H9 (cell line): ENCODE data around the gene SULF2. TPM values are rescaled to one million over a fixed set of nuclear protein-coding genes. Genes with fewer than 3 reads are reported as not detected.
A peak's percentile ranks its signal among the peaks of the same experiment; 100 is the strongest.

ENCODE experiments used
- DNase-seq: peaks from one replicate; pipeline ENCODE4 v3.0.0-alpha.2; 2017
- H2AFZ ChIP-seq: one replicate; pipeline ENCODE4 v1.6.1; 2013; ENCODE audit warnings: mild to moderate bottlenecking, low read length, control low read depth, moderate library complexity
- H2AK5ac ChIP-seq: 2 replicates; pipeline ENCODE4 v1.6.1; 2013; ENCODE audit warnings: low read length, control low read depth, mixed read lengths; ENCODE audit not compliant: insufficient read length
- H2BK120ac ChIP-seq: one replicate; pipeline ENCODE4 v1.6.1; 2013; ENCODE audit warnings: low read depth, mild to moderate bottlenecking, low read length, control low read depth, inconsistent platforms; ENCODE audit not compliant: poor library complexity, severe bottlenecking
- H2BK12ac ChIP-seq: 2 replicates; pipeline ENCODE4 v1.6.1; 2013; ENCODE audit warnings: low read length, control low read depth, mixed read lengths, low read depth; ENCODE audit not compliant: insufficient read length
- H2BK15ac ChIP-seq: 2 replicates; pipeline ENCODE4 v1.6.1; 2013; ENCODE audit warnings: low read depth, low read length, control low read depth
- H2BK20ac ChIP-seq: one replicate; pipeline ENCODE4 v1.6.1; 2013; ENCODE audit warnings: low read depth, mild to moderate bottlenecking, low read length, control low read depth, inconsistent platforms; ENCODE audit not compliant: poor library complexity, severe bottlenecking
- H2BK5ac ChIP-seq: 2 replicates; pipeline ENCODE4 v1.6.1; 2013; ENCODE audit warnings: low read length, control low read depth, mixed read lengths; ENCODE audit not compliant: insufficient read length
- H3K14ac ChIP-seq: 2 replicates; pipeline ENCODE4 v1.6.1; 2013; ENCODE audit warnings: low read length, control low read depth; ENCODE audit not compliant: insufficient read depth
- H3K18ac ChIP-seq: 2 replicates; pipeline ENCODE4 v1.6.1; 2013; ENCODE audit warnings: low read depth, mild to moderate bottlenecking, mixed read lengths, low read length, control low read depth; ENCODE audit not compliant: insufficient read length
- H3K23ac ChIP-seq: 2 replicates; pipeline ENCODE4 v1.6.1; 2013; ENCODE audit warnings: low read length, control low read depth, mixed read lengths, low read depth; ENCODE audit not compliant: insufficient read length
- H3K23me2 ChIP-seq: 2 replicates; pipeline ENCODE4 v1.6.1; 2013; ENCODE audit warnings: low read depth, mild to moderate bottlenecking, mixed read lengths, low read length, control low read depth; ENCODE audit not compliant: insufficient read length, poor library complexity, severe bottlenecking
- H3K27ac ChIP-seq: 2 replicates; pipeline ENCODE4 v1.5.1; 2013; ENCODE audit warnings: low read length, control low read depth, mixed read lengths, low read depth; ENCODE audit not compliant: insufficient read length
- H3K27me3 ChIP-seq: 2 replicates; pipeline ENCODE4 v1.6.1; 2013; ENCODE audit warnings: low read length, control low read depth, inconsistent platforms; ENCODE audit not compliant: insufficient read depth
- H3K4ac ChIP-seq: 2 replicates; pipeline ENCODE4 v1.6.1; 2013; ENCODE audit warnings: low read depth, mild to moderate bottlenecking, control low read depth, inconsistent platforms, low read length, moderate library complexity
- H3K4me1 ChIP-seq: 2 replicates; pipeline ENCODE4 v1.6.1; 2013; ENCODE audit warnings: low read length, control low read depth, inconsistent platforms; ENCODE audit not compliant: insufficient read depth
- H3K4me2 ChIP-seq: 2 replicates; pipeline ENCODE4 v1.6.1; 2013; ENCODE audit warnings: low read length, control low read depth, mixed read lengths; ENCODE audit not compliant: insufficient read length, insufficient read depth
- H3K56ac ChIP-seq: 2 replicates; pipeline ENCODE4 v1.6.1; 2013; ENCODE audit warnings: low read depth, mild to moderate bottlenecking, mixed read lengths, low read length, control low read depth; ENCODE audit not compliant: insufficient read length
- H3K79me1 ChIP-seq: 2 replicates; pipeline ENCODE4 v1.6.1; 2013; ENCODE audit warnings: low read depth, mild to moderate bottlenecking, moderate library complexity, low read length, control low read depth, inconsistent platforms; ENCODE audit not compliant: insufficient read depth, poor library complexity, severe bottlenecking
- H3K79me2 ChIP-seq: 2 replicates; pipeline ENCODE4 v1.6.1; 2013; ENCODE audit warnings: low read length, control low read depth, inconsistent platforms; ENCODE audit not compliant: insufficient read depth
- H3K9ac ChIP-seq: 2 replicates; pipeline ENCODE4 v1.6.1; 2013; ENCODE audit warnings: low read length, control low read depth, mixed read lengths; ENCODE audit not compliant: insufficient read length; ENCODE audit errors: extremely low read depth
- H3K9me3 ChIP-seq: one replicate; pipeline ENCODE4 v1.6.1; 2013; ENCODE audit warnings: low read depth, low read length, inconsistent platforms; ENCODE audit not compliant: control insufficient read depth
- H3T11ph ChIP-seq: one replicate; pipeline ENCODE4 v1.6.1; 2013; ENCODE audit warnings: mild to moderate bottlenecking, low read length, control low read depth, inconsistent platforms
- H4K20me1 ChIP-seq: one replicate; pipeline ENCODE4 v1.6.1; 2013; ENCODE audit not compliant: control insufficient read depth, insufficient read length, insufficient read depth
- H4K5ac ChIP-seq: 2 replicates; pipeline ENCODE4 v1.6.1; 2013; ENCODE audit warnings: low read depth, mild to moderate bottlenecking, mixed read lengths, low read length, control low read depth; ENCODE audit not compliant: insufficient read length
- H4K8ac ChIP-seq: replicated peaks from 2 replicates; pipeline ENCODE4 v1.6.1; 2013; ENCODE audit warnings: low read length, control low read depth, mixed read lengths, low read depth; ENCODE audit not compliant: insufficient read length
- H4K91ac ChIP-seq: 2 replicates; pipeline ENCODE4 v1.6.1; 2013; ENCODE audit warnings: low read depth, mild to moderate bottlenecking, moderate library complexity, mixed read lengths, low read length, control low read depth; ENCODE audit not compliant: insufficient read length
- H3K27ac Mint-ChIP-seq, 3 experiments: 2 replicates in 2 of 3; 3 replicates in 1 of 3; pipeline ENCODE4 v1.8.0; 2020 to 2021; ENCODE audit warnings: mixed read lengths in 3 of 3, mild to moderate bottlenecking in 1 of 3, moderate library complexity in 1 of 3
- H3K27me3 Mint-ChIP-seq: 2 replicates; pipeline ENCODE4 v1.8.0; 2021; ENCODE audit warnings: low read depth, mild to moderate bottlenecking, moderate library complexity, mixed read lengths
- H3K36me3 Mint-ChIP-seq, 3 experiments: 2 replicates in 2 of 3; 3 replicates in 1 of 3; pipeline ENCODE4 v1.8.0; 2020 to 2021; ENCODE audit warnings: low read depth in 3 of 3, mixed read lengths in 3 of 3; ENCODE audit not compliant: insufficient read depth in 1 of 3
- H3K4me1 Mint-ChIP-seq, 2 experiments: 2 replicates each; pipeline ENCODE4 v1.8.0; 2020; ENCODE audit warnings: mixed read lengths in 2 of 2
- H3K4me3 Mint-ChIP-seq, 2 experiments: 2 replicates in 1 of 2; 3 replicates in 1 of 2; pipeline ENCODE4 v1.8.0; 2020 to 2021; ENCODE audit warnings: mild to moderate bottlenecking in 2 of 2, mixed read lengths in 2 of 2, moderate library complexity in 1 of 2
- H3K9me3 Mint-ChIP-seq, 2 experiments: 2 replicates in 1 of 2; 3 replicates in 1 of 2; pipeline ENCODE4 v1.8.0; 2020; ENCODE audit warnings: mild to moderate bottlenecking in 2 of 2, mixed read lengths in 2 of 2, moderate library complexity in 1 of 2
- WGBS: extraction: QIAGEN DNeasy Blood & Tissue Kit; methylation state at CpG from one replicate; pipeline ENCODE4 v1.1.7; 2013; ENCODE audit warnings: missing lambda C conversion rate, low lambda C conversion rate, mixed read lengths; ENCODE audit not compliant: insufficient read length; ENCODE audit errors: extremely low coverage; 5-methylcytosine and 5-hydroxymethylcytosine counted together
- total RNA-seq: library from RNA; stranded (reverse); gene quantifications from 2 replicates; pipeline ENCODE4 v1.2.1, GENCODE V29; 2021
- TF ChIP-seq, protein P1 (sequence below): fragments of 200-600 bp; sonication (generic); conservative IDR thresholded peaks from 3 replicates; pipeline ENCODE4 v1.8.0; 2021; ENCODE audit warnings: antibody characterized with exemption, mild to moderate bottlenecking

The SULF2 gene
- total RNA-seq, 1 experiment from 2014 or later = 31.2 TPM

DNA sequence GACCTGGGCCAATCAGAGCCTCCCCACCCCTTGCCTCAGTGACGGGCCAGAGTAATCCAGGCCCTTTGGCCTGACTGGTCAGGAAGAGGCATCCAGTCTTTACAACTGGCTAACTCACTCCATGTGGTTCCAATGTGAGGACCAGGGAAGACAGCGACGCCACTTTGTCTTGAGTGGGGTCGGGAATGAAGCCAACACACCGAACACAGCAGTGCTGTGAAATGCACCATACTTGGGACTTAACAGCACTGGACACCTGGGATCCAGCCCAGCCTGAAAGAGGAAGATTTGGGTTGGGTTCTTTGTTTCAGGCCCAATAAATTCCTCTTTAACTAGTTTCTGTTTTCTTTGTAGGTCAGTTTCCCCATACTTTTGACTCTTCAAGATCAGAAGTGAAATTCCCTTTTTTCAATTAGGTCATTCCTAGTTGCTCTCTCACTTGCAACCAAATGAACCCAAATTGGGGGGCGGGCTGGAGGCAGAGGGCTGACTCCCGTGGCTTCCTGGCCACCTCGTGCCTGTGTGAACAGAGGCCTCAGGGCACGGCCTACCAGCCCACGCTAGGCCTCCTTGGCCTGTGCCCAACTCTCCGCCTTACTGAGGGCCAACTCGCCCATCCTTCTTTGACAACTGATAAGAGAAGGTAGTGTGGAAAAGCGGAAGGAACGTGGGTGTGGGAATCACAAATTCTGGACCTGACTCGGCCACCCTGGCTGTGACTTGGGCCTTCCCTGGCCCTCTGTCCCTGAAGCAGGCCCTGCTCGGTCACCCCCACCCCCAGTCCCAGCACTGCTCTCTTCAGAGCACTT lies 17.1 kb downstream of the SULF2 start:
- H3K27ac ChIP-seq = no peak overlapping the region

More for the DNA sequence above, 17.1 kb downstream of the SULF2 start:
- Mint-ChIP-seq H3K36me3 (peaks cover 15 to 24% (median 19%) of the 10 kb centered on the region in 3 experiments), H3K9me3 (peaks cover 7 to 11% of the 10 kb centered on the region in 2 experiments), H3K27me3 (peaks cover 2% of the 10 kb centered on the region; the same call in 1 of the 2 replicates), H3K4me1 (peaks cover 31 to 44% of the 10 kb centered on the region in 2 experiments), H3K4me3 (no peak overlapping the region), H3K27ac (peak overlapping the region in 1 of 3 experiments; percentile 34; a peak in 2 of 7 replicates)
- H3K79me2 ChIP-seq = no peaks in the 10 kb centered on the region
- no peaks in the 10 kb centered on the region for H3K27me3 ChIP-seq
- no peak overlapping the region for H4K8ac ChIP-seq
- H2BK120ac ChIP-seq = no peak overlapping the region
- H2AFZ ChIP-seq = no peak overlapping the region
- no peak overlapping the region for H2AK5ac ChIP-seq
- no peak overlapping the region for H3T11ph ChIP-seq
- no peaks in the 10 kb centered on the region for H3K79me1 ChIP-seq
- no peaks in the 10 kb centered on the region for H3K23me2 ChIP-seq
- H3K56ac ChIP-seq = no peak overlapping the region
- no peak overlapping the region for H2BK15ac ChIP-seq
- H3K9me3 ChIP-seq = no peaks in the 10 kb centered on the region
- WGBS = no CpG with 5 or more reads among the region's 16 CpGs
- TF ChIP-seq, protein P1, sequence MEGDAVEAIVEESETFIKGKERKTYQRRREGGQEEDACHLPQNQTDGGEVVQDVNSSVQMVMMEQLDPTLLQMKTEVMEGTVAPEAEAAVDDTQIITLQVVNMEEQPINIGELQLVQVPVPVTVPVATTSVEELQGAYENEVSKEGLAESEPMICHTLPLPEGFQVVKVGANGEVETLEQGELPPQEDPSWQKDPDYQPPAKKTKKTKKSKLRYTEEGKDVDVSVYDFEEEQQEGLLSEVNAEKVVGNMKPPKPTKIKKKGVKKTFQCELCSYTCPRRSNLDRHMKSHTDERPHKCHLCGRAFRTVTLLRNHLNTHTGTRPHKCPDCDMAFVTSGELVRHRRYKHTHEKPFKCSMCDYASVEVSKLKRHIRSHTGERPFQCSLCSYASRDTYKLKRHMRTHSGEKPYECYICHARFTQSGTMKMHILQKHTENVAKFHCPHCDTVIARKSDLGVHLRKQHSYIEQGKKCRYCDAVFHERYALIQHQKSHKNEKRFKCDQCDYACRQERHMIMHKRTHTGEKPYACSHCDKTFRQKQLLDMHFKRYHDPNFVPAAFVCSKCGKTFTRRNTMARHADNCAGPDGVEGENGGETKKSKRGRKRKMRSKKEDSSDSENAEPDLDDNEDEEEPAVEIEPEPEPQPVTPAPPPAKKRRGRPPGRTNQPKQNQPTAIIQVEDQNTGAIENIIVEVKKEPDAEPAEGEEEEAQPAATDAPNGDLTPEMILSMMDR = no peak
- H3K18ac ChIP-seq = no peak overlapping the region
- no peak overlapping the region for H3K4me2 ChIP-seq
- H3K23ac ChIP-seq = no peak overlapping the region
- peaks cover 5% of the 10 kb centered on the region; the same call in 1 of the 2 replicates for H3K4me1 ChIP-seq
- no peak overlapping the region for H4K91ac ChIP-seq
- no peak overlapping the region for H2BK12ac ChIP-seq
- H3K14ac ChIP-seq = no peak overlapping the region; the same call in 1 of the 2 replicates
- no peak overlapping the region for H2BK5ac ChIP-seq
- no peak overlapping the region for H3K9ac ChIP-seq
- H4K20me1 ChIP-seq = no peaks in the 10 kb centered on the region
- H2BK20ac ChIP-seq = no peak overlapping the region
- no peak overlapping the region for H3K4ac ChIP-seq
- DNase-seq = no peak
- no peak overlapping the region for H4K5ac ChIP-seq
